Right lobe of liver (tissue), 4 donors: ENCODE results near the gene GRIA1.

Experiments used
- POLR2A ChIP-seq: fragments of 450-650 bp; IDR thresholded peaks from one replicate; pipeline ENCODE4 v1.6.1; 2017; ENCODE audit warnings: antibody characterized with exemption, mild to moderate bottlenecking
- TF ChIP-seq, protein P1 (sequence below), 4 donors: fragments of 200-600 bp in 3 of 4; fragments of 450-650 bp in 1 of 4; IDR thresholded peaks; one replicate each; pipeline versions ENCODE4 v1.5.1 to v1.8.0; 2016 to 2022; ENCODE audit warnings: antibody characterized with exemption in 4 of 4, mild to moderate bottlenecking in 2 of 4
- donor health status: DM: no; HTN: no; CAD: no.
- donor health status: DM: no; HTN: no; CAD: no.
- donor health status: DM: no; HTN: yes; CAD: no.

DNA sequence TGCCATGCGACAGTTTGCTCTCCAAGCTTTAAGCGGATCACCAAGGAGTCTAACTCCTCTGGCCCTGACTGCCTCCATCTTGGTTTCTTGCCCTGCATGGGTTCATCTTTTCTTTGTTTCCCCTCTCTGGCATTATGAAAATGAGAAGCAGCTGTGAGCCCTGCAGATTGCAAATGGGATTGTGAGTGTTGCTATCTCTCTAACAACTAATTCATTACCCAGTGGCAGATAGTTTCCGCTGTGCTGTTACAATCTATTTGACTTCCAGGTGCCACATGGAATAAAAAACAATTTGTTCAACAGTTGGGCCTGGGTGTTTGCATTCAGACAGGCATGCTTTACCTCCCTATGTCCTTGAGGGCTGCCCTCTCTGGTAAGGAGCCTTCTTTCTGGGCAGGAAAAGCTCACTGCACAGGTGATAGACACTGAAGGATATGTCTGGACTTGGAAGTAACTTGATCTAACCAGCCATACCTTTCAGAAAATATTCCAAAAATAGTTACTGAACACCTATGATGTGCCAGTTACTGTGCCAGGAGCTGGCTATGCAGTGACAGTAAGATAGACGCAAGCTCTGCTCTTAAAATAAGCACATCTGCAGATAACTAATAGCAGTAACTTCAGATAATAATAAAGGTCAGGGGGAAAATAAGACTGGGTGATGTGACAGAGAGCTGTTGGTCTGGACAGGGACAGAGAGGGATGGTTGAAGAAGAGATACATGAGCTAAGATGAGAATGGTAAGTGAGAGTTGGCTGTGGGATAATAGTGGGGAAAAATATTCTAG is 40.1 kb downstream of the GRIA1 start:
- TF ChIP-seq, protein P1, sequence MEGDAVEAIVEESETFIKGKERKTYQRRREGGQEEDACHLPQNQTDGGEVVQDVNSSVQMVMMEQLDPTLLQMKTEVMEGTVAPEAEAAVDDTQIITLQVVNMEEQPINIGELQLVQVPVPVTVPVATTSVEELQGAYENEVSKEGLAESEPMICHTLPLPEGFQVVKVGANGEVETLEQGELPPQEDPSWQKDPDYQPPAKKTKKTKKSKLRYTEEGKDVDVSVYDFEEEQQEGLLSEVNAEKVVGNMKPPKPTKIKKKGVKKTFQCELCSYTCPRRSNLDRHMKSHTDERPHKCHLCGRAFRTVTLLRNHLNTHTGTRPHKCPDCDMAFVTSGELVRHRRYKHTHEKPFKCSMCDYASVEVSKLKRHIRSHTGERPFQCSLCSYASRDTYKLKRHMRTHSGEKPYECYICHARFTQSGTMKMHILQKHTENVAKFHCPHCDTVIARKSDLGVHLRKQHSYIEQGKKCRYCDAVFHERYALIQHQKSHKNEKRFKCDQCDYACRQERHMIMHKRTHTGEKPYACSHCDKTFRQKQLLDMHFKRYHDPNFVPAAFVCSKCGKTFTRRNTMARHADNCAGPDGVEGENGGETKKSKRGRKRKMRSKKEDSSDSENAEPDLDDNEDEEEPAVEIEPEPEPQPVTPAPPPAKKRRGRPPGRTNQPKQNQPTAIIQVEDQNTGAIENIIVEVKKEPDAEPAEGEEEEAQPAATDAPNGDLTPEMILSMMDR (IDR thresholded peaks at IDR 0.05): no peak
- no peak for TF ChIP-seq POLR2A
